Measurements from ENCODE around the gene MLLT3.

DNA sequence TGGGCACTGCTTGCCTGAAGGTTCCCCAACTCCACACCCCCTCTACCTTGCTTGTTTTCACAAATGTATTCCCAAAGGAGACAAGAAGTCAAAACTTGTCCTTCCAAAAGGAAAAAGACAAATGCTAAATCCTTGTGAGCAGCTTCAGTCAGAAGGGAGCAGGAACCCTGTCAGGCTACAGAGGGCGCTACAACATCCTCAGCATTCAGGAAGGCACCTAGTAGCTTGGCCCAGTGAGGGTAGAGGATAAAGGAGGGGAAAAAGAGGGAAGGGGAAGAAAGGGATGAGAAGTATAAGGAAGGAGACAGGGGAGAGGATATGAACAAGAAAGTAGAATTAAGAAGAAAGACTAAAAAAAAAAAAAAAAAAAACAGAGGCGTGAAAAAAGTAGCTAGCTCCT, 97.5 kb downstream of the MLLT3 start:
- TF ChIP-seq POLR2A (IDR thresholded peaks at IDR 0.05) (no peak), CTCF (IDR thresholded peaks at IDR 0.05) (no peak), EP300 (IDR thresholded peaks at IDR 0.05) (no peak), POLR2AphosphoS5 (IDR thresholded peaks at IDR 0.05) (no peak)

Measured in suprapubic skin (tissue), 4 donors.